Amygdala (tissue), 56 donors: ENCODE data around the gene TIMP1.

Experiments used
- DNase-seq, 56 donors: peaks; one replicate each; lab custom pipeline; 2025; lab: John Stamatoyannopoulos, UW

Gene TIMP1

DNA sequence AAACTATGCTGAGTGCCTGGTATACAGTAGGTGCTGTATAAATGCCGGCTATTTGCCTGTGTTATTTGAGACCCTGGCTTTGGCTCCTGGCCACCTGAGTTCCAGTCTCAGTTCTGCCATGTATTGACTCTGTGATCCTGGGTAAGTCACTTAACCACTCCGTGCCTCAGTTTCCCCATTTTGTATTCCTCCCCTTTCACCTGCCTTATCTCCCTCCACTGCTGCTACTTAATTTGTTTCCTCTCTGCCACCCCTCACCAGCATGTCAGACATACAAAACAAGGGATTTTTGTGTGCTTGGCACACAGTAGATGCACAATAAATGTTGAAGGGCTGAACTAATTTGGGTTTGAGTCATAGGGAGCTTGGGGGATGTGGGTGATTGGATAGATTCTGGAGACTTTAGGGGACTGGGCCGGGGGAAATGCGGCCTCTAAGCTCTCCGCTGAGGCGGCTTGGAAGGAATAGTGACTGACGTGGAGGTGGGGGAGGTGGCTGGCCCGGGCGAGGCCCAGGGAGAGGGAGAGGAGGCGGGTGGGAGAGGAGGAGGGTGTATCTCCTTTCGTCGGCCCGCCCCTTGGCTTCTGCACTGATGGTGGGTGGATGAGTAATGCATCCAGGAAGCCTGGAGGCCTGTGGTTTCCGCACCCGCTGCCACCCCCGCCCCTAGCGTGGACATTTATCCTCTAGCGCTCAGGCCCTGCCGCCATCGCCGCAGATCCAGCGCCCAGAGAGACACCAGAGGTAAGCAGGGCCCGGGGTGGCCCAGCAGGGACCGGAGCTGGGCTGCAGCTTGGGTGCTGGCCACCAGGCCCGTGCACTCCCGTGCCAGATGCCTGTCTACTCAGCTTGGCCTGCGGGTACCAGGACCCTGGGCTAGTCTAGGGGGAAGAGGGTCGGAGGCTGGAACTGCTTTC, at the start of gene TIMP1:
Gene TIMP1 (plus strand): TSS at position 706 of the 917 bp plus-strand sequence. CDS start 980 bp downstream, outside the sequence.
- DNase-seq: peak in 37 of 56 donors; percentile 3 to 61 (median 26)

DNA sequence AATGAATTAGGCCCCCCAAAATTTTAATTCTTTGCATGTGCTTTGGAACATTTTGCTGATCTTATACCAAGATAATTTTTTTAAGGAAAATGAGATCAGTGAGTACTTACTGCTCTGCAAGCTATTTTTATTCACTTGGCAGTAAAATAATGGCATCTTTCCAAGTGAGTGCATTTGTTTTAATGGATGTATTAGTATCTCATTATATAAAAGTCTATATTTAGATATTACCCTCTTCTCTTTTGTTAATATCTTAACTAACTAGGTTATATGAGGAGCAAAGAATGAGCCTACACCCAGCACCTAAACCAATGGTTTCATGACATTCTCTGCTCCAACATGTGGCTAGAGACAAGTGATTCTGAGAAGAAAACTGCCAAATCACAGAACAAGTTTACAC, 42.4 kb upstream of the TIMP1 start:
- DNase-seq: no peak

DNA sequence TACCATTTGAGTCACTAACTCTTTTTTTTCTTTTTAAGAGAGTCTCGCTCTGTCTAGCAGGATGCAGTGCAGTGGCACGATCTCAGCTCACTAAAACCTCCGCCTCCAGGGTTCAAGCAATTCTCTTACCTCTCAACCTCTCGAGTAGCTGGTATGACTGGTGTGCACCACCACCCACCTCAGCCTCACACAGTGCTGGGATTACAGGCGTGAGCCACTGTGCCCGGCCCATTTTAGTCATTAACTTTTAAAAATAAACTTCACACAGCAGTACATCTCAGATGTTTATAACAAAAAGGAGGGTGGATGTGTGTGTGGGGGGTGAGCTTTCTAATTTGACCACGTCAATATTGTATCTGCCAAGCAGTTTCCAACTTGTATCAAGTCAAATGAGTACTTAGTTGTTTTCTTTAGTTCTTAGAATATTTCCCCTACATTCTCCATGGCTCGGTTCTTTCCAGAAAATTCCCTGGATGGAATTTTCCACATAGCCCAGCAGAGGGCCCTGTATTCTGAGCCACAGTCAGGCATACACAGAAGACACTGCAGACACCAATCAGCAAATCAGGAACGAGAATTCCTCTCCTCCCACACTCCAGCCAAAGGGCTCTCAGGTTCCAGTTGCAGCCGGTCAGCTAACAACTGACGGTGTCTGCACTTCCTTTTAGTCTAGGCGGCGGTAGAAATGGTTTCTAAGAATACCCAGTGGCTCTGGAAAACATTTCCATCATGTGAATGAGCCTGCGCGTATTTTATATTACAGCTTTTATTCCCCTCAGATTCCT, 41.3 kb upstream of the TIMP1 start:
- peak in 52 of 56 donors; percentile 0 to 85 (median 54) for DNase-seq

DNA sequence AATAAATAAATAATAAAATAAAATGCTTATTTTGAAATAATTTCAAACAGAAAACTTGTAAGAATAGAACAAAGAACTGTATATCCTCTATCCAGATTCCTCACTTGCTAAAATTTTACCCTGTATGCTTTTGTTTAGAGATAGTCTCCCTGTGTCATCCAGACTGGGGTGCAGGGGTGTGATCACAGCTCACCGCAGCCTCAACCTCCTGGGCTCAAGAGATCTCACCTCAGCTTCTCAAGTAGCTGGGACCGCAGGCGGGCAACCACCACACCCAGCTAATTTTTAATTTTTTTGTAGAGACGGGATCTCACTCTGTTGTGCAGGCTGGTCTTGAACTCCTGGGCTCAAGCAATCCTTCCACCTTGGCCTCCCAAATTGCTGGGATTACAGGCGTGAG, 38.7 kb upstream of the TIMP1 start:
- DNase-seq: no peak

DNA sequence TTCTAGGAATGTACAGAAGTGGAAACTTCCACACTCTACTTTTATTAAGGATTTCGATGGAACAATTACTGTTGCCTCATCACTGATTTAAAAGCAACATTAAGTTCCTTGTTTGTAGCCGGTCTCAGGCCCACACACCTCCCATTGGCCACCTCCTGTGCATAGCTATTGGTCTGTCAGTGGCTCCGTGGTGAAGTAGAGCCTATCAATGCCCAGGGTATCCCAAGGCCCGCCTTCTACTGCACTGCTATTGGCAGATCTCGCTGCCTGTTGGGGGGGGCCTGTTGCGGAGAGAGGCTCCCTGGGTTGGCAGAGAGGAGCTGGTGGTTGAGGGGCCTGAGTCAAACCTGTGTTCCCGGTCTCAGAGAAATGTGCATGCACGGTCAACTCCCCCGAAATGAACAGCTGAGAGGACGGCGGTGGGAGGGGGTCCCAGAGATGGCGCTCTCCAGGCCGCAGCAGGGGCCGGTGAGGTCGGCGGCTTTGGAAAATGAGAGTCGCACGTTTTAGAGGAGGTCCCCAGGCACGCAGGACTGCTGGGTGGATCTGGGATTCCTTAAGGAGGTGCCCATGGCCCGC, 26.1 kb upstream of the TIMP1 start:
- peak in 55 of 56 donors; percentile 10 to 95 (median 83) for DNase-seq

DNA sequence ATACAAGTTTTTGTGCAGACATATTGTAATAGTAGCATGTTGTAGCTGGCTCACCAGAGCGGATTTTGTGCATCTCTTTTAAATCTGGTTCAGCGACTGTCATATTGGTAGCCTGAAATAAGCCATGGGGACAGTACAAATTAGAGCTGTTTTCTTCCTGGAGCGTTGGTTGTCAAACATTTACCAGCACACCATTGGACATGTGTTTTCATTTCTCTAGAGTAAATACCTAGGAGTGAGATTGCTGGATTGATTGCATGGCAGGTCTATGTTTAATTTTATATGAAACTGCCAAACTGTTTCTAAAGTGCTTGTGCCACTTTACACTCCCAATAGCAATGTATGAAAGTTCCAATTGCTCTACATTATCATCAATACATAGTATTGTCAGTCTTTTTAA, 23.8 kb upstream of the TIMP1 start:
- DNase-seq: no peak

DNA sequence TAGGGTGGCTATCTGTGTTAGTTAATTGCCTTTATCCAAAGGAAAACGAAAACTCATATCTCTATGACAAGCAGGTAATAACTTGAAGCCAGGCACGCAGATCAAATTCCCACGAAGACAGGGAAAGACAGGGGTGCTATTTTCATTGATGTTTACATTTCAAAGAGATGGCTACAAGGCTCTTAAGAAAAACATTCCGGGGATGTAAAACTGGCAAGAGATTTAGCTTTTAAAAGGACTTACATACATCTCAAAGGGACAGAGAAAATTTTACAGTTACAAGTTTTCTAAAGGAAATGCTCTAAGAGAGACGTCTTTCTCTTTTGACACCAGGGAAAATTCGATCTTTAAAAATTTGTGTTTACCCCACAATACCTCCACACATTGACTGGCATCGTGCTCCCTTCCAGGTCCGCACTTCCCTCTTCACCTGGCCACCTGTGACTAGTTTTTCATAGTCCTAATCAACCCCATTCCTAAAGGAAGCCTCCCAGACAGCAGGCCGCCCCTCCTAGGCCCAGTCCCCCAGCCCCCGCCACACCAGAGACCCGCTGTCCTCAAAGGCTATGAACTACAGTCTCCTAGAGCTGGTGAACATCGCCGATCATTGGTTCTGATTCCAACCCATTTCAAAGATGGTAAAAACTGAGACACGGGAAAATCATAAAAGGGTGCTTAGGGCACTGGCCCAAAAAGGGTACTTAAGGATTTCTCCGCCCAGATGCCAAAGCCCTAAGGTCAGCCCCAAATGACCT, 21.9 kb upstream of the TIMP1 start:
- no peak for DNase-seq

DNA sequence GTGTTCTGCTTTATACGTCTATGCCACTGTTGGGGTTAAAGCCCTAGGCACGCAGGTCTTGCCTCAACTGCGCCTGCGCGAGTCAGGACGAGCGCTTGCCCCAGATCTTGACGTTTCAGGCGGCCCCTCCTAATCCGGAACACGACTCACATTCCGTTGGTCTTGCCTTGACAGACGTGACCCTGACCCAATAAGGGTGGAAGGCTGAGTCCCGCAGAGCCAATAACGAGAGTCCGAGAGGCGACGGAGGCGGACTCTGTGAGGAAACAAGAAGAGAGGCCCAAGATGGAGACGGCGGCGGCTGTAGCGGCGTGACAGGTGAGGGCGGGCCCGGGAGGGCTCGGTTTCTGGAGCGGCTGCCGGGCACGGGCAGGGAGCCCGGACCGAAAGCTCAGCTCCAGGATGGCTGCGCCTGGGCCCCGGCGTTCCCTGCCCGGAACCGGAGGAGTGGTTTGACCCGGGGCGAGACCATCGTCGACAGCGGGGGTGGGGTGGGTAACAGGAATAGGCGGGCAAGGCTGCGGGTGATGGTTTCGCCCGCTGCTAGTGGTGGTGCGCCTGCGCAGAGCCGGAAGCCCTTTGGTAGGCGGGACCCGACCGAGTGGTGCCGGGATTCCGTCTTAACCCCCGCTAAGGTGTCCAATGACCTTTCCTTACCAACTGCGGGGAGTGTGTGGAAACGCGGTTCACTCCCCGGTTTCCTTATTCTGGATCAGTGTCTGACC, 21.1 kb upstream of the TIMP1 start, which contains the start of gene ARAF:
Gene ARAF (plus strand): TSS at position 272 of the 725 bp plus-strand sequence. CDS start 1,763 bp downstream, outside the sequence.
- peak; percentile 38 to 97 (median 91) for DNase-seq

DNA sequence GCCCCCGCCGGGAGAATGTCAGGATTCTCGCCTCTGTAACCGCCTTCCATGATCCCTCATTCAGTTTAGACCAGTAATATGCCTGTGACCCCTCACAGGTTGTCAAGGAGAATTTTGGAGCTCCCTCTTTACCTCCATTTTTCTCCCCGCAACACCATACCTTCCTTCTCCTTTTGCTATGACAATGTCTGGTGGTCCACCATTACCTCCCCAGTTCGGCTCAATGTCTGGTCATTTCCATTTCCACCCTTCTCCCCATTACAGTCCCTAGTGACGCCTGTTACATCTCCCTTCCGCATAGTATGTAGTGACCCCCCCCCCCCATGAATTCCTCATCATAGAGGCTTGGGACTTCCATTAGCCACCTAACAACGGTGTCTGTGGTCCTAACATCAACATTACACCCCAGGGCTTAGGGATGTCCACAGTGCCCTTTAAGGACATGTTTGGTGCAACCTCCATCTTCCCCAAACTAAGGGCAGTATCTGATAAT, 20.5 kb upstream of the TIMP1 start:
- no peak for DNase-seq

DNA sequence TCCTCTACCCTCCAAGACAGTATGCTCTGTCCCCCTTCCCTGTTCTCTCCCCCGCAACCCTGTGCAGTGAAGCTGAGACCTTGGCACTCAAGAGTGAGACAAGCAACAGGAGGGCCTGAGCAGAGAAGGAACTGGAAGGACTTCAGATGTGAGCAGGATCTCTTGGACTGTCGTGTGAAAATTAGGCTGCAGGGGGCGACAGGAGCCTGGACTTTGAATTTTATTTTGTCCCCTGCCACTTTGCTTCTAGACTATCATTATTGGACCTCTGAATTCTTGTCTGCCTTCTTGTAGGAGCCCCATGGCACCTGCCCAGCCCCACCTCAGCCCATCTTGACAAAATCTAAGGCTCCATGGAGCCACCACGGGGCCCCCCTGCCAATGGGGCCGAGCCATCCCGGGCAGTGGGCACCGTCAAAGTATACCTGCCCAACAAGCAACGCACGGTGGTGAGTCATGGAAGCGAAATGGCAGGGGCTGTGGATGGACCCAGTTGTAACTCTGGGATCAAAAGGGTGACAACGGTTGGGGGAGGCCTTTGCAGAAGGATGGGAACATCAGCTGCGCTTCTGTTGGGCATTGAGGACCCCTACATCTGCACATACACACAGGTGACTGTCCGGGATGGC, 19.5 kb upstream of the TIMP1 start:
- peak in 1 of 56 donors; percentile 6 for DNase-seq

DNA sequence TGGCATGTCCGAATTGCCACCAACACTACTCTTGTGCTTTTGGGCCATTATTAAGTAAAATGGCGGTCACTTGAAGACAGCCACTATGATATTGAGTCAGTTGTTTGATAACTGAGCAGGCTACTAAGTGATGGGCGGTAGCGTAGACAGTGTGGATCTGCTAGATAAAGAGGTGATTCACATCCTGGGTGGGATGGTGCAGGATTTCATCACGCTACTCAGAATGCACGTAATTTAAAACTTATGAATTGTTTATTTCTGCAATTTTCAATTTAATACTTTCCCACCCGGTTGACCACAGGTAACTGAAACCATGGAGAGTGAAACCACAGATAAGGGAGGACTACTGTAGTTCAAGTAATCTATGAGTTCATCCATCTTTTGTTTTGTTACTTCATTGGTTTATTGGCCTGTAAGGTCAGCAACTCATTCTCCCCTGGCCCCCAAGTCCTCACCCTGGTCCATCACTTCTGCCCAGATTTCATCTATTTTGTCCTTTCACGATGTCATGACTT, 18.4 kb upstream of the TIMP1 start:
- DNase-seq: no peak

DNA sequence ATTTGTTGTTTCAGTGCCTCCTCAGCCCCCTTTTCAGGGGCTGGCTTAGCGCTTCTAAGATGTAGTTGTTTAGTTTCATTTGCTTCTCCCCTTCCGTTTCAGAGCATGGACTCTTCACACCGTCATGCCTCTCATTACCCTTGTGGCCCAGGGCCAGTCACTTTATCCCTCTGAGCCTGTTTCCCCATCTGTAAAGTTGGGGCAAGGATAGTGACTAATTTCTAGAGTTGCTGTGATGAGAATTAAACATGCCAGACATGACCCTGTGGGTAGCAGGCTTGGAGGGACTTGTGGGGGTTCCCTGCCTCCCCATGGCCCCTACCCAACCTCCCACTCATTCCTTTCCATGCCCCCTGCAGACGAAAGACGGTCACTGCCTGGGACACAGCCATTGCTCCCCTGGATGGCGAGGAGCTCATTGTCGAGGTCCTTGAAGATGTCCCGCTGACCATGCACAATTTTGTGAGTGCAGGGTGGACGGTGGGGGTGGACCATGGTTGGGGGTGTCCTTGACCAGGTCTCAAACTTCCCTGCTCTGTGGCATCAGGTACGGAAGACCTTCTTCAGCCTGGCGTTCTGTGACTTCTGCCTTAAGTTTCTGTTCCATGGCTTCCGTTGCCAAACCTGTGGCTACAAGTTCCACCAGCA, 17.7 kb upstream of the TIMP1 start:
- DNase-seq: no peak

DNA sequence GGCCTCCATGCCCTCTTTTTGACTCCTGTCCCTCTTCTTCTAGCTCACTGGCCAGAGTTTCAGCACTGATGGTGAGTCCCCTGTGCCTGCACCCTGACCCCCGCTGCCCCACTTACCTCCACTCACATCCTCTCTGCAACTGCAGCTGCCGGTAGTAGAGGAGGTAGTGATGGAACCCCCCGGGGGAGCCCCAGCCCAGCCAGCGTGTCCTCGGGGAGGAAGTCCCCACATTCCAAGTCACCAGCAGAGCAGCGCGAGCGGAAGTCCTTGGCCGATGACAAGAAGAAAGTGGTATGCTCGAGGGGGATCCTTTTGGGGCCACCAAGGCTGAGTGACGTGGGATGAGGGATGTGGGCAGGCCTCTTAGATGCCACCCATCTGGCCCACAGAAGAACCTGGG, 15.4 kb upstream of the TIMP1 start:
- DNase-seq: no peak

DNA sequence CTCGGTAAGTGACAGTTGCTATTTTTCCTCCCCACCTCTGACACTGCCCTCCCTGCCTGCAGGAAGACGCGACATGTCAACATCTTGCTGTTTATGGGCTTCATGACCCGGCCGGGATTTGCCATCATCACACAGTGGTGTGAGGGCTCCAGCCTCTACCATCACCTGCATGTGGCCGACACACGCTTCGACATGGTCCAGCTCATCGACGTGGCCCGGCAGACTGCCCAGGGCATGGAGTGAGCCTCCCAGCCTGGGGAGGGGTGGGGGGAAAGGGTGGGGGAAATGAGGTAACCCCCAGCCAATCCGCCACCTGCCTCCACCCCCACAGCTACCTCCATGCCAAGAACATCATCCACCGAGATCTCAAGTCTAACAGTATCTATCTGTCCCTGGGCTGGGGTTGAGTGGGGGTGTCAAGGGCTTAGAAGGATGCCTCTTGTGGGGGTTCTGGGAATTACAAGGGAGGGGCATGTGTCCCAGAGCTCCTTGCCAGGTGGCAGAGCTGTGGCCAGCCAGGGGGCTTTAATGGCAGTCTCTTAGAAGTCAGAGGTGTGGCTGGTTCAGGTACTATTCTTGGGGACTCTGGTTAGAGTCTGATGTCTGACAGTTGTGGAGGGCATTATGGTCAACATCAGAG, 13.5 kb upstream of the TIMP1 start:
- DNase-seq: no peak

DNA sequence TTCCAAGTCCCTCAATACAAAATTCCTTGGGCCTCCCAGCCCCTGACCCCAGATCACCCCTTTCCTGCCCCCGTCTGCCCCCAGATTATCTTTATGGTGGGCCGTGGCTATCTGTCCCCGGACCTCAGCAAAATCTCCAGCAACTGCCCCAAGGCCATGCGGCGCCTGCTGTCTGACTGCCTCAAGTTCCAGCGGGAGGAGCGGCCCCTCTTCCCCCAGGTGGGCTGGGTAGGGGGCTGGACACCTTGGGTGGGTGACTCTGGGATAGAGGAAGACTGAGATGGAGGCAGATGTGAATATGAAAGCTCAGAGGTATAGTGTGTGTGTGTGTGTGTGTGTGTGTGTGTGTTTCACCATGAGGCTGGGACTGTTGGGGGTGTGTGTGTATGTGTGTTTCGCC, 11.4 kb upstream of the TIMP1 start:
- DNase-seq: no peak

DNA sequence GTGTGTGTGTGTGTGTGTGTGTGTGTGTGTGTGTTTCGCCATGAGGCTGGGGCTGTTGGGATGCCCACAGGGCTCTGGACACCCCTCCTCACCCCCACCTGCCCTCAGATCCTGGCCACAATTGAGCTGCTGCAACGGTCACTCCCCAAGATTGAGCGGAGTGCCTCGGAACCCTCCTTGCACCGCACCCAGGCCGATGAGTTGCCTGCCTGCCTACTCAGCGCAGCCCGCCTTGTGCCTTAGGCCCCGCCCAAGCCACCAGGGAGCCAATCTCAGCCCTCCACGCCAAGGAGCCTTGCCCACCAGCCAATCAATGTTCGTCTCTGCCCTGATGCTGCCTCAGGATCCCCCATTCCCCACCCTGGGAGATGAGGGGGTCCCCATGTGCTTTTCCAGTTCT, 11.0 kb upstream of the TIMP1 start:
- peak in 6 of 56 donors; percentile 4 to 22 (median 14) for DNase-seq

DNA sequence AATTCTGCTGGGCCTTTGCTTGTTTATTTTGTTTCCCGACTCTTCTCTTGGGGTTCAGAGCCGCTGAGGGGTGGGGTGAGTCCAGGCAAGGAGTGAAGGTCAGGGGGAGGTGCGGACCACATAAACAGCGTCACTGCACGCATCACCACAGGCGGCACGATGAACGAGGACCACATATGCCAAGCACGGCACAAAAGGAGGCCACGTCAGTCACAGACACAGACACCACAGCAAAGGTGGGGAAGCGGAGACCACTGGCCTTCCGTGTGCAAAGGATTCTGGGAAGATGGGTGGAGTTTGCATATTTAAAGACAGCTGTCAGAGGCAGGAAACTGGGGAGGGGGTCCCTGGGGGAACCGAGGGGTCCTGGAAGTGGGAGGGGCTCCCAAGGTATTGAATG, 10.3 kb upstream of the TIMP1 start:
- no peak for DNase-seq
